Stomach smooth muscle (tissue), 2 donors: Measurements from ENCODE around the gene PPP1R1C.
A peak's percentile ranks its signal among the peaks of the same experiment; 100 is the strongest.
"Not testable (repeated sequence)": the region's sequence is repeated elsewhere in the genome, so short reads cannot be mapped to it uniquely, and the experiment has no call there.

Experiments
- H3K27ac ChIP-seq: one replicate; pipeline ENCODE4 v1.7.0; 2013; ENCODE audit warnings: mild to moderate bottlenecking, low read length, inconsistent platforms
- H3K27me3 ChIP-seq, 2 donors: one replicate each; pipeline ENCODE4 v1.7.0; 2013; ENCODE audit warnings: low read length in 2 of 2; ENCODE audit not compliant: insufficient read depth in 2 of 2, control insufficient read depth in 1 of 2
- H3K36me3 ChIP-seq, 2 donors: one replicate each; pipeline ENCODE4 v1.7.0; 2013; ENCODE audit warnings: low read length in 2 of 2; ENCODE audit not compliant: control insufficient read depth in 2 of 2, insufficient read depth in 2 of 2
- H3K4me1 ChIP-seq: one replicate; pipeline ENCODE4 v1.7.0; 2013; ENCODE audit warnings: low read length; ENCODE audit not compliant: control insufficient read depth, insufficient read depth
- H3K4me3 ChIP-seq, 2 donors: one replicate each; pipeline ENCODE4 v1.7.0; 2013; ENCODE audit warnings: low read length in 2 of 2
- H3K9ac ChIP-seq, 2 donors: one replicate each; pipeline ENCODE4 v1.7.0; 2013; ENCODE audit warnings: low read length in 2 of 2, mild to moderate bottlenecking in 1 of 2
- H3K9me3 ChIP-seq, 2 donors: one replicate each; pipeline ENCODE4 v1.7.0; 2013; ENCODE audit warnings: low read length in 2 of 2; ENCODE audit not compliant: control insufficient read depth in 2 of 2
- donor health status: healthy.
- donor health status: Pancreatic carcinoma.

The PPP1R1C gene

DNA sequence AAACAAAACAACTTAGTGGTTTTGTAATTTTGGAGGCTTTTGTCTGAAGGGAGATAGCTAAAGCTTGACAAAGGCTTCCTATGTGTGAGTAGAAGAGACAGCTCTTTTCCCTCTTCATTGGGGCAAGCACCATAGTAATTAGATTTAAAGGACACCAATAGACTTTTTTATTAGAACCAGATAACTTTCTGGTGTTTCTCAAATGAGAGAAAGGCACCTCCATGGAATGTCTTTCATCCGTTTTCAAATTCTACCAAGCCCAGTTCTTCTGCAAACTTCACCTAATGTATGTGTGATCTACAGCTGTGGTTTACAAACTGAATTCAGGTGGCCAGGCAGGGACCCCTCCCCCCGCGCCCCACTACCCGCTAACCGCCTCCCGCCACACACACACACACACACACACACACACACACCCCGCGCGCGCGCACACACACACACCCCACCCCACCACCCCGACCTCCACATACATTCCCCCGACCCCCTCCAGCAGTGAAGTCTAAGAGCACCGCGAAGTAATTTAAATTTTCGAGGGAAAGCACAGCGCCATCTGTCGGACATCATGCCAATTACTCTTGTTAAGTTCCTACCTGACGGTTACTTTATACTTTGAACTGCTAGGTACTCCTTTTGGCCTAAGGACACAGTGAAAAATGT, 31.6 kb upstream of the PPP1R1C start:
- no peak overlapping the region for H3K27ac ChIP-seq
- H3K4me1 ChIP-seq: no peaks in the 10 kb centered on the region
- no peaks in the 10 kb centered on the region for H3K36me3 ChIP-seq
- H3K27me3 ChIP-seq: no peaks in the 10 kb centered on the region
- H3K4me3 ChIP-seq: peak overlapping the region; percentile 23 to 35
- H3K9ac ChIP-seq: no peak overlapping the region
- no peaks in the 10 kb centered on the region for H3K9me3 ChIP-seq

GRCh38 chr2:181954538-181954883, 31.1 kb upstream of the PPP1R1C start:
- Histone ChIP-seq H3K4me1 (no peaks in the 10 kb centered on the region), H3K4me3 (peak overlapping the region; percentile 23 to 35), H3K36me3 (no peaks in the 10 kb centered on the region), H3K27me3 (no peaks in the 10 kb centered on the region), H3K27ac (no peak overlapping the region), H3K9me3 (no peaks in the 10 kb centered on the region), H3K9ac (no peak overlapping the region)

- Histone ChIP-seq H3K27me3 (no peaks in the 10 kb centered on the region), H3K9ac (no peak overlapping the region), H3K4me3 (no peak overlapping the region), H3K27ac (no peak overlapping the region), H3K36me3 (no peaks in the 10 kb centered on the region), H3K4me1 (no peaks in the 10 kb centered on the region), H3K9me3 (no peaks in the 10 kb centered on the region)
Observed at GRCh38 chr2:181955010-181955409, 30.6 kb upstream of the PPP1R1C start.

- not testable (repeated sequence) for H3K9ac ChIP-seq, H3K9me3 ChIP-seq, H3K27ac ChIP-seq, H3K27me3 ChIP-seq, H3K36me3 ChIP-seq, H3K4me3 ChIP-seq, H3K4me1 ChIP-seq
Observed at GRCh38 chr2:181955866-181956265, 29.8 kb upstream of the PPP1R1C start.

DNA sequence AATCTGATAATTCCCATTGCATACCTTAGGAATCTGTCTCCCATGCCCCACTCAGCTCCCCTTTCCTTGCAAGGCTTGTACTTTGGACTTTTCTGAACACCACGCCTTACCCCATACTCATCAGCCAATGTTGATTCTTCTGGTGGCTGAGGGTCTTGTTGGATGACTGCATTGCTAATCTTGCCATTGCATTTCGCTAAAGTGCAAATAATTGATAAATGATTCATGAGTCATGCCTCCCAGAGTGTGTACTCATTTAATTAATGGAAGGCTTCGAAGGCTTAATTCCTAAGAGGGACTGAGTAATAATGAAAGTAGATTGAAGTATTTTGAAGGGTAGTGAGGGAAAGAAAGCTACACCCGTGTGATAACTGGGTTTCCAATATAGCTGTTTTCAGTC, 28.0 kb upstream of the PPP1R1C start:
- Histone ChIP-seq H3K9me3 (no peaks in the 10 kb centered on the region), H3K36me3 (no peaks in the 10 kb centered on the region), H3K9ac (no peak overlapping the region), H3K27me3 (no peaks in the 10 kb centered on the region), H3K4me3 (no peak overlapping the region), H3K4me1 (no peaks in the 10 kb centered on the region), H3K27ac (no peak overlapping the region)

GRCh38 chr2:181958726-181959125, 26.9 kb upstream of the PPP1R1C start:
- Histone ChIP-seq H3K36me3 (no peaks in the 10 kb centered on the region), H3K27ac (no peak overlapping the region), H3K4me3 (no peak overlapping the region), H3K9me3 (no peaks in the 10 kb centered on the region), H3K9ac (no peak overlapping the region), H3K4me1 (no peaks in the 10 kb centered on the region), H3K27me3 (no peaks in the 10 kb centered on the region)

DNA sequence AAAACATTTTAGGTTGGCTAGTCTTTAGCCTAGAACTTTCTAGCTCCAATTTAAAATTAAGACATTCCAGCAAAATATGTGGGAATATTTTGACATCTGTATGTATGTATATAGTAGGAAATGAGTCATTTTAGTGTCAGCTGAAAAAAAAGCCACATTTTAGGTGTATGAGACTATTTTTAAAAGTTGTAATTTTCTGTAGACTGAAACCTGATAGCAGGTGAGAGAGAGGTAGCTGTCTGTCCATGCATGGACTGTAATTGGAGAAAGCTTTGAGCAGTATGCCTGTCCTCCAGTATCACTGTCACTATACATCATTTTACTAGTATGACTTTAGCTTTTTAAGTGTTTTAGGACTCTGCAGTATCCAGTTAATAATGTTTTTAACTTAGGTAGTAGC, 26.1 kb upstream of the PPP1R1C start:
- H3K27ac ChIP-seq: no peak overlapping the region
- H3K27me3 ChIP-seq: no peaks in the 10 kb centered on the region

GRCh38 chr2:181961167-181961566, 24.5 kb upstream of the PPP1R1C start:
- H3K36me3 ChIP-seq, H3K4me1 ChIP-seq, H3K4me3 ChIP-seq, H3K27me3 ChIP-seq, H3K9ac ChIP-seq, H3K27ac ChIP-seq, H3K9me3 ChIP-seq: not testable (repeated sequence)

More for the DNA sequence above, 26.1 kb upstream of the PPP1R1C start:
- no peaks in the 10 kb centered on the region for H3K4me1 ChIP-seq
- no peaks in the 10 kb centered on the region for H3K36me3 ChIP-seq
- H3K4me3 ChIP-seq: no peak overlapping the region
- no peak overlapping the region for H3K9ac ChIP-seq
- no peaks in the 10 kb centered on the region for H3K9me3 ChIP-seq

DNA sequence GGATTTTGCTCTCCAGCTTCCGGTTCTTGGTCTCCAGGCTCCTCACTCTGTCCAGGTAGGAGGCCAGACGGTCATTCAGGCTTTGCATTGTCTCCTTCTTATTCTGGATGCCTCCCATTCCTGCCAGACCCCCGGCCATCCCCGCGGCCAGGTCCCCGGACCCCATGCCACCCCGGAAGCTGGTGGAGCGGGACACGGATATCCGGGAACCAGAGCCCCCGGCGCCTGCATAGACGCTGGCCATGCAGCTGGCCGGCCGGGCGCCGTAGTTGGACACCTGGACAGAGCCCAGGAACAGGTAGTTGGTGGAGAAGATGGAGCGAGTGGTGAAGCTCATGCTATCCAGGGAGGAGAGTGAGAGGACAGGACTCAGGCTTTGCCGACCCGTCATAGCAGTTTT, 23.5 kb upstream of the PPP1R1C start:
- H3K36me3 ChIP-seq: no peaks in the 10 kb centered on the region
- H3K27ac ChIP-seq: no peak overlapping the region
- no peaks in the 10 kb centered on the region for H3K9me3 ChIP-seq

DNA sequence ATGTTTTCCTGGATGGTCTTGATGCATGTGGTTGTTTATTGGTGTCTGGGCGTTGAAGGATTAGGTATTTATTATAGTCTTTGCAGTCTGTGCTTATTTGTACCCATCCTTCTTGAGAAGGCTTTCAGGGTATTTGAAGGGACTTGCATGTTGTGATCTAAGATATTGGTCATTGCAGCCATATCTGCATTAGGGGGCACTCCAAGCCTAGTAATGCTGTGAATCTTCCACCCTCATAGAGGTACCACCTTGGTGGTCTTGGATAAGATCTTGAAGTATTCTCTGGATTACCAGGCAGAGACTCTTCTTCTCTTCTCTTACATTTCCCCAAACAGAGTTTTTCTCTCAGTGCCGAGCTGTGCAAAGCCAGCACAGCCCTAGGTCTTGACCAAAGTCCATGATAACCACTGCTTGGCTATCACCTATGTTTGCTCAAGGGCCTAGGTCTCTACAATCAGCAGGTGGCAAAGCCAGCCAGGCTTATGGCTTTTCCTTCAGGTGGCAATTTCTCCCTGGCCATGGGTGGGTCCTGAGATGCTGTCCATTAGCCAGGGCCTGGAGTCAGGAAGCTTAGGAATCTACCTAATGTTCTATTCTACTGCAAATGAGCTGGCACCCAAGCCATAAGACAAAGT, 15.4 kb upstream of the PPP1R1C start:
- Histone ChIP-seq H3K9me3 (no peaks in the 10 kb centered on the region), H3K4me1 (no peaks in the 10 kb centered on the region), H3K27me3 (no peaks in the 10 kb centered on the region), H3K36me3 (no peaks in the 10 kb centered on the region), H3K4me3 (no peak overlapping the region), H3K9ac (no peak overlapping the region), H3K27ac (no peak overlapping the region)

More for the DNA sequence above, 23.5 kb upstream of the PPP1R1C start:
- no peaks in the 10 kb centered on the region for H3K4me1 ChIP-seq
- no peak overlapping the region for H3K4me3 ChIP-seq
- H3K27me3 ChIP-seq: no peaks in the 10 kb centered on the region
- no peak overlapping the region for H3K9ac ChIP-seq

GRCh38 chr2:181971032-181971431, 14.6 kb upstream of the PPP1R1C start:
- Histone ChIP-seq H3K4me1 (no peaks in the 10 kb centered on the region), H3K27me3 (no peaks in the 10 kb centered on the region), H3K27ac (no peak overlapping the region), H3K9ac (no peak overlapping the region), H3K4me3 (no peak overlapping the region), H3K9me3 (no peaks in the 10 kb centered on the region), H3K36me3 (no peaks in the 10 kb centered on the region)
